ENCODE data around the gene ZNF480.

The ZNF480 gene

GRCh38 chr19:52297601-52298364 lies 814 bp downstream of the ZNF480 start:
- TF ChIP-seq, protein P1, sequence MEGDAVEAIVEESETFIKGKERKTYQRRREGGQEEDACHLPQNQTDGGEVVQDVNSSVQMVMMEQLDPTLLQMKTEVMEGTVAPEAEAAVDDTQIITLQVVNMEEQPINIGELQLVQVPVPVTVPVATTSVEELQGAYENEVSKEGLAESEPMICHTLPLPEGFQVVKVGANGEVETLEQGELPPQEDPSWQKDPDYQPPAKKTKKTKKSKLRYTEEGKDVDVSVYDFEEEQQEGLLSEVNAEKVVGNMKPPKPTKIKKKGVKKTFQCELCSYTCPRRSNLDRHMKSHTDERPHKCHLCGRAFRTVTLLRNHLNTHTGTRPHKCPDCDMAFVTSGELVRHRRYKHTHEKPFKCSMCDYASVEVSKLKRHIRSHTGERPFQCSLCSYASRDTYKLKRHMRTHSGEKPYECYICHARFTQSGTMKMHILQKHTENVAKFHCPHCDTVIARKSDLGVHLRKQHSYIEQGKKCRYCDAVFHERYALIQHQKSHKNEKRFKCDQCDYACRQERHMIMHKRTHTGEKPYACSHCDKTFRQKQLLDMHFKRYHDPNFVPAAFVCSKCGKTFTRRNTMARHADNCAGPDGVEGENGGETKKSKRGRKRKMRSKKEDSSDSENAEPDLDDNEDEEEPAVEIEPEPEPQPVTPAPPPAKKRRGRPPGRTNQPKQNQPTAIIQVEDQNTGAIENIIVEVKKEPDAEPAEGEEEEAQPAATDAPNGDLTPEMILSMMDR (IDR thresholded peaks at IDR 0.05; ENCODE audit: insufficient read depth, low read depth, low read length, missing control alignments), result no peak
- peak overlapping the region; percentile 75 for H3K4me3 ChIP-seq (ENCODE audit: low read depth, low read length)
- no peak for DNase-seq (ENCODE audit: low read depth)

DNA sequence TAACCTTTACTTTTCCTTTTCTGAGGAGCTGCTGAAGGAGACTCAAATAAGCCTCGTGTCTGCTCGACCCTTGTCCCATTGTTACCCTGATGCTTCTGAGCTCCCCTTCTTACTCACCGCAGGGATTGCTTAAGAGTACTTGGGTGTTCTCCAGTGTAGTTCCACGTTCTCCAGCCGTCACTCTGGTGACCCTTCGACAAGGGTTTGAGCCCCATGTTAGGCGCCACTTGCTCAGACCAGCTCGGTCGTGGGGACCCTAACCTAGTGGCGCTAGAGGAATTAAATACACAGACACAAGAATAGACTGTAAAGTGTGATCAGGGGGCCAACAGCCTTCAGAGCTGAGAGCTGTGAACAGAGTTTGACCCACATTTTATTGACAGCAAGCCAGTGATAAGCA lies 10.3 kb downstream of the ZNF480 start:
- DNase-seq (ENCODE audit: low read depth), result peak; percentile 35
- no peak overlapping the region for H3K4me3 ChIP-seq (ENCODE audit: low read depth, low read length)
- TF ChIP-seq, protein P1 (IDR thresholded peaks at IDR 0.05; ENCODE audit: insufficient read depth, low read depth, low read length, missing control alignments), result no peak

- DNase-seq (ENCODE audit: low read depth), result no peak
- no peak overlapping the region for H3K4me3 ChIP-seq (ENCODE audit: low read depth, low read length)
- TF ChIP-seq, protein P1 (IDR thresholded peaks at IDR 0.05; ENCODE audit: insufficient read depth, low read depth, low read length, missing control alignments), result no peak
These were observed 25.5 kb downstream of the ZNF480 start for GRCh38 chr19:52322429-52322828.

- no peak overlapping the region for H3K4me3 ChIP-seq (ENCODE audit: low read depth, low read length)
- DNase-seq (ENCODE audit: low read depth), result peak; percentile 9
- TF ChIP-seq, protein P1 (IDR thresholded peaks at IDR 0.05; ENCODE audit: insufficient read depth, low read depth, low read length, missing control alignments), result no peak
These were observed 34.8 kb downstream of the ZNF480 start for GRCh38 chr19:52331757-52332156.

- DNase-seq (ENCODE audit: low read depth), result no peak
- TF ChIP-seq, protein P1 (IDR thresholded peaks at IDR 0.05; ENCODE audit: insufficient read depth, low read depth, low read length, missing control alignments), result no peak
- H3K4me3 ChIP-seq (ENCODE audit: low read depth, low read length), result peak overlapping the region; percentile 71
These were observed 38.8 kb downstream of the ZNF480 start for GRCh38 chr19:52335768-52336116.

- H3K4me3 ChIP-seq (ENCODE audit: low read depth, low read length), result peak within 1 kb of the TSS; percentile 71
These were observed 39.3 kb downstream of the ZNF480 start, which contains the start of gene ZNF610 for GRCh38 chr19:52336117-52336790. TSS of gene ZNF610 (plus strand) at chr19:52336243. CDS start at chr19:52349173, 12,930 bp downstream.

More at GRCh38 chr19:52336117-52336790, 39.3 kb downstream of the ZNF480 start, which contains the start of gene ZNF610:
- peak; percentile 80 for DNase-seq (ENCODE audit: low read depth)
- TF ChIP-seq, protein P1 (IDR thresholded peaks at IDR 0.05; ENCODE audit: insufficient read depth, low read depth, low read length, missing control alignments), result no peak

Data from GM12865 (cell line).